Measurements from ENCODE around the gene PHF1.

PHF1 gene

DNA sequence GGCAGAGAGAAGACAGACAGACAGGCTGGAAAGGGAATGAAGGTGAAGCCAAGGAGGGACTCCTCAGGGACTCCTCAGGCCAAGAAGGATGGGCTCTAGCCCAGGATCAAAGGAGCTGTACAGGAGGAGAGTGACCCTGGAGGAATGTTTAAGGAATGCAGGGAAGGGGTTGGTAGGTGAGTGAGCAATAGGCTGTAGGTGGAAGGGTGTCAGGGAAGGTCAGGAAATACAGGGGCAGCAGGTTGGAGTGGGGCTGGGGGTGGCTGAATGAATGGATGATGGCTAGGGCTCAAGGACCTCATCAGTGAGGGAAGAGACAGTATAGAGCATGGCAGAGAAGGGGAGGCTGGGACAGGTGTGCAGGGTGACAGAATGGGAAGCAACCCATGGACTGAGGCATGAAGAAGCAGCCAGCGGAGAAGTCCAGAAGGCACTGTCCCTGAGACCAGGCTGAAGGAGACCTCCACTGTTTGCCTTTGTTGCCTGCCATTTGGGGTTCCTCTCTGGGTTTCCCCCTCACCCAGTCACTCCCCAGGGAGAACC is 22.3 kb downstream of the PHF1 start:
- FAIRE-seq, result no peak

DNA sequence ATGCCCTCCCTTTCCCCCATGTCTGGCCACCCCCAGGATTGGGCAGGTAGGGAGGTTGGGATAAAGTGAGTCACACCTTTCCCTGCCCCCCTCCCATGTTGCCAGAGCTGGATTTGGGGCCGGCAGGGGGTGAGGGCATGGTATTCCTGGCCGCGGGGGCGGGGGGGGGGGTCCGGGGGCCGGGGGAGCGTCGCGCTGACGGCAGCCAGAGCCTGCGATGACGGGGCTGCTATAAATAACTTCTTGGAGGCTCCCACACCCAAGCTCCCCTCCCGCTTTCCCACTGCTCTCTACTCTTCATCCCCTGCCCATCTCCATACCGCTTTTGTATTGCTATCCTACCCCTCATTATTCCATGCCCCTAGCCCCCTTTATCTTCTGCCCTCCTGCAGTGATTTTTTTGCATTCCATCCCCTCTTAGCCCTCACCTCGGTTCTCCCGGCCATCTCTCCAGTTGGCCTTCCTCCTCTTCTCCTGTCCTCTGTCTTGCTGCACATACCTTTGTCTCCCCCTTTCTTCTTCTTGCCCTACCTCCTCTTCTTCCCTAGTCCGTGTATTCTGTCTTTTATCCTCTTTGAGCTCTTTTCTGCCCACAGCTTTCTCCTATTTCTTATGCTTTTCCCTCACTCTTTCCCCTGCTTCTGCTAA is 22.9 kb downstream of the PHF1 start:
- FAIRE-seq, result no peak

DNA sequence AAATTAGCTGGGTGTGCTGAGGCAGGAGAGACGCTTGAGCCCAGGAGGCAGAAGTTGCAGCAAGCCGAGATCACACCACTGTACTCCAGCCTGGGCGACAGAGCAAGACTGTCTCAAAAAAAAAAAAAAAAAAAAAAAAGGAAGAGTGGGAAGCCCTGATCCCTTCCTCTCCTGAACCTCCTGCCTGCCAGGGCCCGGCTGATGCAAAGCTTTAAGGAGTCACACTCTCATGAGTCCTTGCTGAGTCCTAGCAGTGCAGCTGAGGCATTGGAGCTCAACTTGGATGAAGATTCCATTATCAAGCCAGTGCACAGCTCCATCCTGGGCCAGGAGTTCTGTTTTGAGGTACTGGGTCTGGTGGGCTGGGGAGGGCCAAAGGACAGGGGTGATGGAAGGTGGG is 24.1 kb downstream of the PHF1 start:
- FAIRE-seq, result no peak

DNA sequence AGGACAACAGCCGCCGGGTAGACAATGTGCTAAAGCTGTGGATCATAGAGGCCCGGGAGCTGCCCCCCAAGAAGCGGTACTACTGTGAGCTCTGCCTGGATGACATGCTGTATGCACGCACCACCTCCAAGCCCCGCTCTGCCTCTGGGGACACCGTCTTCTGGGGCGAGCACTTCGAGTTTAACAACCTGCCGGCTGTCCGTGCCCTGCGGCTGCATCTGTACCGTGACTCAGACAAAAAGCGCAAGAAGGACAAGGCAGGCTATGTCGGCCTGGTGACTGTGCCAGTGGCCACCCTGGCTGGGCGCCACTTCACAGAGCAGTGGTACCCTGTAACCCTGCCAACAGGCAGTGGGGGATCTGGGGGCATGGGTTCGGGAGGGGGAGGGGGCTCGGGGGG is 26.9 kb downstream of the PHF1 start:
- no peak for FAIRE-seq

DNA sequence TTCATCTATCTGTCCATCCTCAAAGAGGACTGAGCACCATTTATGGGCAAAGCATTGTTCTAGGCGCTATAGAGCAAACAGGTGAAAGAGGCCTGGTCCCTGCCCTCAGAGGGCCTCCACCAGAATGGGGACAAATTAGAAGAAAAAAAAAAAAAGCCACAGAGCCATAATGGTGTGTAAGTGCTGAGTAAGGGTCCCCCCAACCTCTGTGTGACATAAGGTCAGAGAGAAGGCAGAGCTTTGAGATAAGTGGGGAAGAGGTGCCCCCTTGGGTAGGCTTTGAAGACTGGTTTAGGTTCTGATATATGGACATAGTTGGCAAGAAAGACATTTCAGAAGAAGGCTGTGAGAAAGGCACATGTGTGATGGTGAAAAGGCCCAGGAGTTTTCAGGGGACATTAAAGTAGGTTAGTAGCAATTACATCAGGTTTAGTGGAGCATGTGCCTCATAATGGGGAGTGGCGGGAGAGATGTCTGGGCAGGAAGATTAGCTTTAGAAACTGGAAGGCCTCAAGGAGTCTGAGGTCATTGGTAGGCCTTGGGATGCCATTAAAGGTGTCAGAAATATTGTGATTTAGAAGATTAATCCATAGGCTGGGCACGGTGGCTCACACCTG is 28.3 kb downstream of the PHF1 start:
- FAIRE-seq, result no peak

DNA sequence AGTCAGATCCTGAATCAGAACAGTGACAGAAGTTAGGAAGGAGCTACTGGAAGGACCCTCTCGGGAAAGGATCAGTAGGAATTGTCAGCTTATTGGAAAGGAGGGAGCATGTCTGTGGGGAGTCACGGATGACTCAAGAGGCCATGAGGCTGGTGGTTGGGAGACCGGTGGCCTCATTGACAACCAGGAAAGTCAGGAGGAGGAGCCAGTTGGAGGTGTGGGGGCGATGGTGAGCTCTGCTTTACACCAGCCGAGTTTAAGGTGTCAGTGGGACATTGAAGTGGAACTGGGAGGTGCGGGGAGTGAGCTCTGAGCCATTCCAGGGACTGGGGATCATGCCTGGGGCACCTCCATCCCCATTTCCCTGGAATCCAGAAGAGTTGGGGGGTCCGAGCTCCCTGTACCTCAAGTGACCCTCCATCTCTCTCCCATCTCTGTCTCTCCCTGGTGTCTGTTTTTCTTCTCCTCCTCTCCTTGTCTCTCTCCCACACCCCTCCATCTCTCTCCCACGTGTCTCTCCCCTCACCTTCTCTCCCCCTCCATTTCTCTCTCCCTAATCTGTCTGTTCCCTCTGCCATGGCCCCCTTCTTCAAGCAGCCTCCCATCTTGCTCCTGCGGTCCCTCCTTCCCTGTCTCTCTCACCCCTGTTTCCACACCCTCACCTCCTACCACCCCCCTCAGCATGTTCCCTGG is 29.3 kb downstream of the PHF1 start:
- FAIRE-seq, result no peak

DNA sequence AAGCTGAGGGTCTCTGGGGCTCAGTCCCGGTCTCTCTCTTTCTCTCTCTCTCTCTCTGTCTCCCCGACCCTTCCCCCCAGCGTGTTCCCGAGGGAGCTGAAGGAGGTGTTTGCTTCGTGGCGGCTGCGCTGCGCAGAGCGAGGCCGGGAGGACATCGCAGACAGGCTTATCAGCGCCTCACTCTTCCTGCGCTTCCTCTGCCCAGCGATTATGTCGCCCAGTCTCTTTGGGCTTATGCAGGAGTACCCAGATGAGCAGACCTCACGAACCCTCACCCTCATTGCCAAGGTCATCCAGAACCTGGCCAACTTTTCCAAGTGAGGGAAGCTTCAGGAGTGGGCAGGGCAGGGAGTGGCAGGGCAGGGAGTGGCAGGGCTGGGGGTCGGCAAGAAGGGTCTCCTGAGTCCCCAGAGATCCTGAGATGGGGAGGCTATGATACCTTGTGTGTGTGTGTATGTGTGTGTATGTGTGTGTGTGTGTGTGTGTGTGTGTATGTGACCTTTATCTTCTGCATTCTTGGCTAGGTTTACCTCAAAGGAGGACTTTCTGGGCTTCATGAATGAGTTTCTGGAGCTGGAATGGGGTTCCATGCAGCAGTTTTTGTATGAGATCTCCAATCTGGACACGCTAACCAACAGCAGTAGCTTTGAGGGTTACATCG is 30.0 kb downstream of the PHF1 start:
- no peak for FAIRE-seq

DNA sequence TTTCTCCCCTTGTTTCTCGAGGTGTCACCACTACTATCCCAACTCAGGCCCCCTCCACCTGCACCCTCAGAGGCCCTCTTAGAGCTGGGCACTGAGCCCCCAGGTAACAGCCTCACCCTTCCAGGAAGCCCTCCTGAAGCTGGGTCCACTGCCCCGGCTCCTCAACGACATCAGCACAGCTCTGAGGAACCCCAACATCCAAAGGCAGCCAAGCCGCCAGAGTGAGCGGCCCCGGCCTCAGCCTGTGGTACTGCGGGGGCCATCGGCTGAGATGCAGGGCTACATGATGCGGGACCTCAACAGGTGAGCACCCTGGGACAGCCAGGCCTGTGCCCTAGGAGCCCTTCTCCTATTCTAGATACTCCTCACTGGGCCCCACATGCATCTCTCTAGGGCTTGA is 30.6 kb downstream of the PHF1 start:
- no peak for FAIRE-seq

DNA sequence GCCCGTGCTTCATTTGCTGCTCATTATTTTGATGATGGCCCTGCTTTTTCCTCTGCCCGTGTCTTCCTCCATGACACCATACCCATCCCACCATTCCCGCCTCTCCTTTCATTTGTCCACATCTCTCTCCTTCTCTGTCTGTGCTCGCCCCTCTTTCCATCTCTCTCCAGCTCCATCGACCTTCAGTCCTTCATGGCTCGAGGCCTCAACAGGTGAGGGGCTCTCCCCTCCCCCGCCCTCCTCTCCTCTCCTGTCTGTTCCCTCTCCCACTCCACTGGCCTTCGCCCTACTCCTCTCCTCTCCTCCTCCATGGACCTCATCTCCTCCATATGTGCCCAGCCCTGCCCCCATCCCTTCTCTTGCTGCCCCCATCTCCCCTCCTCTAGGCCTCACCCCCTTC is 31.5 kb downstream of the PHF1 start:
- FAIRE-seq, result no peak

DNA sequence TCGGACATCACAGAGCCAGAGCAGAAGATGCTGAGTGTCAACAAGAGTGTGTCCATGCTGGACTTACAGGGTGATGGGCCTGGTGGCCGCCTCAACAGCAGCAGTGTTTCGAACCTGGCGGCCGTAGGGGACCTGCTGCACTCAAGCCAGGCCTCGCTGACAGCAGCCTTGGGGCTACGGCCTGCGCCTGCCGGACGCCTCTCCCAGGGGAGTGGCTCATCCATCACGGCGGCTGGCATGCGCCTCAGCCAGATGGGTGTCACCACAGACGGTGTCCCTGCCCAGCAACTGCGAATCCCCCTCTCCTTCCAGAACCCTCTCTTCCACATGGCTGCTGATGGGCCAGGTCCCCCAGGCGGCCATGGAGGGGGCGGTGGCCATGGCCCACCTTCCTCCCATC is 32.2 kb downstream of the PHF1 start:
- no peak for FAIRE-seq

DNA sequence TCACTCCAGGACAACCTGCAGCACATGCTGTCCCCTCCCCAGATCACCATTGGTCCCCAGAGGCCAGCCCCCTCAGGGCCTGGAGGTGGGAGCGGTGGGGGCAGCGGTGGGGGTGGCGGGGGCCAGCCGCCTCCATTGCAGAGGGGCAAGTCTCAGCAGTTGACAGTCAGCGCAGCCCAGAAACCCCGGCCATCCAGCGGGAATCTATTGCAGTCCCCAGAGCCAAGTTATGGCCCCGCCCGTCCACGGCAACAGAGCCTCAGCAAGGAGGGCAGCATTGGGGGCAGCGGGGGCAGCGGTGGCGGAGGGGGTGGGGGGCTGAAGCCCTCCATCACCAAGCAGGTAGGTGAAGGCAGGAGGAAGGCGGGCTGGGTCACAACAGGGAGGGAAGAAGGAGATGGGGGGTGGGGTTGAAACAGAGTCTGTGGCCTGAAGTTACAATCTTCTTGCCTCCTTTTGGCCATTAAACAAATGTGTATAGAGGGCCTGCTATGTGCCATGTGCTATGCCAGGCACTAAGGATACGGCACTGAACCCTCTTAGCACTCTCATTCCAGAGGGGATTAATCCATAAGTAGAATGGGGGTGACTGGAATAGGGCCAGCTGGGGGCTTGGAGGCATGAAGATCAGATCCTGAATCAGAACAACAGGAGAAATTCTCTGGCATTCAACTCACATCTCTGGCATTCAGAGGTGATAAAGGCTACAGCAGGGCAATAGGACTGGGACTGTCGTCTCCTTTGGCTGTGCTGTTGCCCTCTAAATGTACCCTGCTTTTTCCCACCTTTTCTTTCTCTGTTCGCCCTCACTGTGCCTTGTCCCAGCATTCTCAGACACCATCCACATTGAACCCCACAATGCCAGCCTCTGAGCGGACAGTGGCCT is 33.0 kb downstream of the PHF1 start:
- FAIRE-seq, result no peak

DNA sequence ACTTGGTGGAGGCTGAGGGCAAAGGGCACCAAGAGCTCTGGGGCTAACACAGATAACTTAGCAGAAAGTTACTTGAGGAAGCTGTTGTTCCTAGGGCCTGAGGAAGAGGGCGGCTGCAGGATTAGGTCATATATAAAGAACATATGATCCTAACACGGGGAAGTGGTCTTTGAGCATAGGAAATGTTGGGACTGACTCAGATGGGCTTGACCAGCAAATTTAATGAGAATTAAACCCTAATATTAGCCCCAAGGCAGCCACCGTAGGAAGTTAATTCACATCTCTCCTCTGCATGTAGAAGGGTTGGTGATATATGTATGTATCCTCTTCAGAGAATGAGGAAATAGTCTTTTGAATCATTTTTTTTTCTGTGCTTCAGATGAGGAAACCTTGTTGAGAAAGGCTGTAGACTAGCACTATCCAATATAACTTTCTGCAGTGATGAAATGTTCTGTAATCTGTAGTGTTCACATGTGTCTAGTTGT is 34.3 kb downstream of the PHF1 start:
- no peak for FAIRE-seq

DNA sequence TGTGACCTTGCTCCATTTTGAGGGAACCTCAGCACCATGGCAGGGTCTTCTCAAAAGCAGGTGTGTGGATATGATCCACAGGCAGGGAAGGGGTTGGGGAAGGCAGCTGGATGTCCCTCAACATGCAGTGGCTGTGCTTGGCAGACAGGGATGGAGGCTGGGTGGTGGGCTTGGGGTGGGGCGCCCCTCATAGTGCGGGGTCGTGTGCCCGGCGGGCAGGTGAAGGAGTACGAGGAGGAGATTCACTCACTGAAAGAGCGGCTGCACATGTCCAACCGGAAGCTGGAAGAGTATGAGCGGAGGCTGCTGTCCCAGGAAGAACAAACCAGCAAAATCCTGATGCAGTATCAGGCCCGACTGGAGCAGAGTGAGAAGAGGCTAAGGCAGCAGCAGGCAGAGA is 35.5 kb downstream of the PHF1 start:
- FAIRE-seq, result no peak

DNA sequence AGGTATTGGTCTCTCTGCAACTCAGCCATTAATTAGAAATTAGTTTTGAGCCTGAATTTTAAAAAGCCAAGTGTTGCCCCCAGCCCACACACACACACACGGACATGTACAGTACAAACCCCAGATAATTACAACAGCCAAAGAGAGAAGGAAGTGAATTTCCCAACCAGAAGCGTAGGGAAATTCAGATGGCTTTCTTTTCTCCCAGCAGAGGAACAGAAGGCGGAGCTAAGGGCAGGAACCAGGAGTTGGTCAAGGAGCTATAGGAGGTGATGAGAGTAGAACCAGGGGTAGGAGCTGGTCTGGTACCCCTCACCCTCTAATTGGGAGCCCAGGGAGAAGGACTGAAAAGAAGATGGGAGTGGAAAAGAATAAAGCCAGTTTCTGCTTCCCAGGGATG is 39.6 kb downstream of the PHF1 start:
- FAIRE-seq, result no peak

DNA sequence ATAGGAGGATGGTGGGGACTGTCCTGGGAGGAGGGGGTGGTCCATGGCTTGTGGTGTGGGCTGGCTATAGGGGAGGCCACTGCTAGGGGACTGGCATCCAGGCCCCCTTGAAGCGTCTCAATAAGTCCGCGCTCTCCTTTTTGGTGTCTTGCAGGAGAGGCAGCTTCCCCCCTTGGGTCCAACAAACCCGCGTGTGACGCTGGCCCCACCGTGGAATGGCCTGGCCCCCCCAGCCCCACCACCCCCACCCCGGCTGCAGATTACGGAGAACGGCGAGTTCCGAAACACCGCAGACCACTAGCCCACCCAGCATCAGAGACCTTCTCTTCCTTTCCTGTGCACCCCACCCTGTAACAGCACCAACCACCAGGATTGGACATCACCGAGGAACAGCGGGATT is 40.8 kb downstream of the PHF1 start:
- no peak for FAIRE-seq

DNA sequence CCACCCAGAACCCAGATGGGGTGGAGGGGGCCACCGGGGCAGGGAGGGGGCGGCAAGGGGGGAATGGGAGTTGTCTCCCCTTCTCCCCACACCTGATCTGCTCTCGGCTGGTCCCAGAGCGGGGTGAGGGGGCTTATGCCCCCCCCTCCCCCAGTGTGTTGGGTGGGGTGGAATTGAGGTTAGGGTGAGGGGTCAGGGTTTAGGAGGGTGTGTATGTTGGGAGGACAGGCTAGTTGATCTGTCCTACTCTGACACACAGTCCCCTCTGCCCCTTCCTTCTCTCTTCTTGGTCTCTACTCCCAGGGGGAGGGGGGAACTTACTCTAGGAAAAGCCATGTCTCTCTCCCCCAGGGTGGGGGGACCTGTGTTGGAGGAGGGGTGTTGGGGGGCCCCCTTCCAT is 41.7 kb downstream of the PHF1 start:
- no peak for FAIRE-seq

DNA sequence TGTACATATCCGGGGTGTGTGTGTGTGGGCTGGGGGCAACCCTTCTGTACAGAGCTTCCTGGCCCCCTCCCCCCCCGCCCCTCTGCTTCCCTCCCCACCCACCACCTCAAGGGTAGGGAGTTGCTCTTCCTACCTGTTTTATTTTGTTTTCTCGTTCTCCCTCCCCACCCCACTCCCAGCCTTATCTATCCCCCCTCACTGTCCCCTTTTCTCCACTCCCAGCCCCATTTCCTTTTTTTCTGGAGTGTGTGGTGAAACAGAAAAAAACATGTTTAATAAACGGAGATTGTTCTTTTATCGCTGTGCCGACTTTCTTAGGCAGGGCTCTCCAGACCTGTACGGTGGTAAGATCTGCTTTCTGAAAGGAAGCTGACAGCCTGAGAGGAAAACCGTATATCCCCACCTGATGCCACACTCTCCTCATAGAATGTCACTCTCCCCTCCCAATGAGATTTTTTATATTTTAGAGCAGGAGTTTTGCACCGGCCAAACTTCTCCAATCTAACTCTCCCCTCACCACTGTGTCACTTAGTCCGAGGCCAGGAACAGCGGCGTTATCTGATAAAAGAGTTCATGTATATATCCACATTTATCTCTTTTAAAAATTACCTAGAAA is 42.7 kb downstream of the PHF1 start:
- FAIRE-seq, result no peak

DNA sequence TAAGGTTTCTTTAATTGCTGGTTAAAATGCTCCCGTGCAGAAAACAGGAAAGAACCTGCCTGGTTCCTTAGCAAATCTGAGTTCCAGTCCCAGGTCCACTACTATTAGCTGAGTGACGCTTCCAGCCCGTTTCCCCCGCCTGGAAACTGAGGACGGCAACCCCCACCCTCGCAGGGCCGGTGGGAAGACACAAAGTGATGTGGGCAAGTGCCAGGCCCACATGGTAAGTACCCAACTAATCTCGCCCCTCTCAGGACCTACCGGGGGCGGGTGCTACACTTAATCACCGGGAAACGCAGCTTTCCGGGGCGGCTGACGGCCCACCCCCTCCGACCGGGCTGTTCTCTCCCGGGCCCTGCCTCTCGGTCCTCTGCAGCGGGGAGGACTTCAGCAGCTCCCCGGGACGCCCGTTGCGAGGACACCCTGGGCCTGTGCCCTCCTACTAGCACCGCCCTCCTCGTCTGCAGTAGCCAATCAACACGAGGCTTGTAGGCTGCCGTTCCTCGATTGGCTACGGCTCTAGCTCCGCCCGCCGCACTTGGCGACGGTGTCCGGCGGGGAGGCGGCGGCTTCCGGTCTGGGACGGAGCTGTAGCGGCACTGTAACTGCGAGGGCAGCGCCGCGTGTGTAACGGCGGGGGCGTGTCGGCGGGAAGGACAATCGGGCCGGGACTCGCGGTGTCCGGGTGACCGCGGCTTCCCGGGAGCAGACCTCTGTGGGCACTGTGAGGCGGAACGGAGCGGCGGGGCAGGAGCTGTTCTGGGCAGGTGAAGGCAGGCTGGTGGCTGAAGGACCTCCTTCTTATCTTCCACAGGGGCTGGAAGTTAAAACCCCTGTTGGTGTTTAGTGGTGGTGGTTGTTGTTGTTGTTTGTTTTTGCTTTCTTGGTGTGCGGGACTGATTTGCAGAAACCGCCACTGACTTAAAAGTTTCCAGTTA is 43.5 kb downstream of the PHF1 start, which contains the start of gene ZBTB9:
TSS of gene ZBTB9 (plus strand) at position 568 of the 938 bp plus-strand sequence. CDS start 525 bp downstream, outside the sequence.
- peak; percentile 94 for FAIRE-seq

DNA sequence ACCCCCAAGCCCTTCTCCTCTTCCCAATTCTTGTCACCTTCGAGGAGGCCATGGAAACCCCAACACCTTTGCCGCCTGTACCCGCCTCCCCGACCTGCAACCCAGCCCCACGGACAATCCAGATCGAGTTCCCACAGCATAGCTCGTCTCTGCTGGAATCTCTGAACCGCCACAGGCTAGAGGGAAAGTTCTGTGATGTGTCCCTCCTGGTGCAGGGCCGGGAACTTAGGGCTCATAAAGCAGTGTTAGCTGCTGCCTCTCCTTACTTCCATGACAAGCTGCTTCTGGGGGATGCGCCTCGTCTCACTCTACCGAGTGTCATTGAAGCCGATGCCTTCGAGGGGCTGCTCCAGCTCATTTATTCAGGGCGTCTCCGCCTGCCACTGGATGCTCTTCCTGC is 44.2 kb downstream of the PHF1 start:
- FAIRE-seq, result no peak

DNA sequence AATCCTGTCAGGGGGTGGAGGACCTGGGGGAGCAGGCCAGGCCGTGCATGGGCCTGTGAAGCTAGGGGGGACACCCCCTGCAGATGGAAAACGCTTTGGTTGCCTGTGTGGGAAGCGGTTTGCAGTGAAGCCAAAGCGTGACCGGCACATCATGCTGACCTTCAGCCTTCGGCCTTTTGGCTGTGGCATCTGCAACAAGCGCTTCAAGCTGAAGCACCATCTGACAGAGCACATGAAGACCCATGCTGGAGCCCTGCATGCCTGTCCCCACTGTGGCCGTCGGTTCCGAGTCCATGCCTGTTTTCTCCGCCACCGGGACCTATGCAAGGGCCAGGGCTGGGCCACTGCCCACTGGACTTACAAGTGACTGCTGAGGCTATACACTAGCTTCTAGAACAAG is 45.3 kb downstream of the PHF1 start:
- FAIRE-seq, result no peak

DNA sequence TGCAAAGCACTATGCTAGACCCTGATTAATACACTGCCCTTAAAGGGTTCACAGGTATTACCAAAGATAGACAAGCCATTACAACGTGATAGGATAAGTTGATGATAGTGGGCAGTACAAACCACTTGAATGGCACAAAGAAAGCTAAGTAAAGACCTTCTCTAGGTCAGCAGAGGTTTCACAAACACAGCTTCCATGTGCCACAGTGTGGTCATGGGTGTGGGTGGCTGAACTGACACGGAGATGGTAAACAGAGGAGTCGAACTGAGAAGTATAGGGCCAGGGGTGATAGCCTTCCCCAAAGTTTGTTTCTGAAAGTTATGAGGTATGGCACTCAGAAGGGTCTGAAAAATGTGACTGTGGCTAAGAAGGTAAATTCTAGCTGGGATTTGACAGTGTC is 47.9 kb downstream of the PHF1 start:
- FAIRE-seq, result no peak

Data from A204.1 (cell line).